Measurements from ENCODE around the gene PLA2G6. TPM values are rescaled to one million over a fixed set of nuclear protein-coding genes. Genes with fewer than 3 reads are reported as not detected.

The PLA2G6 gene
- total and polyA plus RNA-seq, 2 of the 13 experiments (the other 11 are each of a cell fraction or from before 2014, with no cell fraction given), result 4.8 to 11.5 TPM

DNA sequence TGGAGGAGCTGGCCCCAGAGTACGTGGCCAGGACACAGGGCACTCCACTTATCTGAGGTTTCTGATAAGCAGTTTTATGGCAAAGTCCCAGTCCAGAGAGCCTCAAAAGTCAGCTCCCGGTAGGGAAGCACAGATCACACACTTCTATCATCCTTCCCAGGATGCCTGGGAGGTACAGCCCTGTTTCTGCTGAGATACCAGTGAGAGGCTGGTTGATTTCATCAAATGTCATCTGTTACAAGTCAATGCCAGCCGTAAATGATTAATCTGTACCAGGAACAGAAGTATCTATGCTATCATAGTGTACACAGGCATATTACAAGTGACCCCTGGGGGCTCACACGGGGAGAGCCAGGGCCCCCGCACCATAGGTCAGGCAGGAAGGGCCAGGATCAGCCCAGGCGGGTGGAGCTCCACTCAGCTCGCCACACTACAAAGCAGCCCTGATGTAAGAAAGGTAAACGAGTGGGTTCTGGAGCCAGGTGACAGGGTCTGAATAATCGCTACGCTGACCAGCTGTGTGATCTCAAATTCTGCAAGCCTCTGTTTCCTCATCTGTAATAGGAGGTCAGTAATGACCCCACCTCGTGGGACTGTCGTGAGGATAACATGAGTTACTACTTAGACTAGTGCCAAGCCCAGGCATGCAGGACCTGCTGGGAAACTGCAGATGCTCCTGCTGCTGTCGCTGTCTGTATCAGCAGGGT, 17.6 kb downstream of the PLA2G6 start (continued):
- no peak for TF ChIP-seq SP2 (CRISPR knock-in tag; IDR thresholded peaks at IDR 0.05)
- peak; percentile 38; the same call in 1 of the 2 replicates for TF ChIP-seq MAZ (IDR thresholded peaks at IDR 0.05; ENCODE audit: borderline replicate concordance, low read depth, low read length)
- peak; percentile 22; the same call in 1 of the 2 replicates for TF ChIP-seq MAZ (CRISPR knock-in tag; IDR thresholded peaks at IDR 0.05; ENCODE audit: low read depth)
- no peak for TF ChIP-seq ZNF274 (CRISPR knock-in tag; IDR thresholded peaks at IDR 0.05)
- TF ChIP-seq SYNCRIP (IDR thresholded peaks at IDR 0.05; ENCODE audit: insufficient read depth, low read depth, low read length), result no peak
- TF ChIP-seq, protein P1, sequence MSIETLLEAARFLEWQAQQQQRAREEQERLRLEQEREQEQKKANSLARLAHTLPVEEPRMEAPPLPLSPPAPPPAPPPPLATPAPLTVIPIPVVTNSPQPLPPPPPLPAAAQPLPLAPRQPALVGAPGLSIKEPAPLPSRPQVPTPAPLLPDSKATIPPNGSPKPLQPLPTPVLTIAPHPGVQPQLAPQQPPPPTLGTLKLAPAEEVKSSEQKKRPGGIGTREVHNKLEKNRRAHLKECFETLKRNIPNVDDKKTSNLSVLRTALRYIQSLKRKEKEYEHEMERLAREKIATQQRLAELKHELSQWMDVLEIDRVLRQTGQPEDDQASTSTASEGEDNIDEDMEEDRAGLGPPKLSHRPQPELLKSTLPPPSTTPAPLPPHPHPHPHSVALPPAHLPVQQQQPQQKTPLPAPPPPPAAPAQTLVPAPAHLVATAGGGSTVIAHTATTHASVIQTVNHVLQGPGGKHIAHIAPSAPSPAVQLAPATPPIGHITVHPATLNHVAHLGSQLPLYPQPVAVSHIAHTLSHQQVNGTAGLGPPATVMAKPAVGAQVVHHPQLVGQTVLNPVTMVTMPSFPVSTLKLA (IDR thresholded peaks at IDR 0.05), result no peak
- TF ChIP-seq MTERF4 (CRISPR knock-in tag; IDR thresholded peaks at IDR 0.05), result no peak
- peak; percentile 38 for TF ChIP-seq HOXA3 (CRISPR knock-in tag; IDR thresholded peaks at IDR 0.05)
- no peak for TF ChIP-seq SOX6 (IDR thresholded peaks at IDR 0.05)
- TF ChIP-seq SOX6 (CRISPR knock-in tag; IDR thresholded peaks at IDR 0.05), result peak; percentile 65
- no peak for TF ChIP-seq ARID4A (CRISPR knock-in tag; IDR thresholded peaks at IDR 0.05; ENCODE audit: borderline replicate concordance)
- TF ChIP-seq ZSCAN29 (CRISPR knock-in tag; conservative IDR thresholded peaks at IDR 0.05), result no peak
- TF ChIP-seq, protein P2, sequence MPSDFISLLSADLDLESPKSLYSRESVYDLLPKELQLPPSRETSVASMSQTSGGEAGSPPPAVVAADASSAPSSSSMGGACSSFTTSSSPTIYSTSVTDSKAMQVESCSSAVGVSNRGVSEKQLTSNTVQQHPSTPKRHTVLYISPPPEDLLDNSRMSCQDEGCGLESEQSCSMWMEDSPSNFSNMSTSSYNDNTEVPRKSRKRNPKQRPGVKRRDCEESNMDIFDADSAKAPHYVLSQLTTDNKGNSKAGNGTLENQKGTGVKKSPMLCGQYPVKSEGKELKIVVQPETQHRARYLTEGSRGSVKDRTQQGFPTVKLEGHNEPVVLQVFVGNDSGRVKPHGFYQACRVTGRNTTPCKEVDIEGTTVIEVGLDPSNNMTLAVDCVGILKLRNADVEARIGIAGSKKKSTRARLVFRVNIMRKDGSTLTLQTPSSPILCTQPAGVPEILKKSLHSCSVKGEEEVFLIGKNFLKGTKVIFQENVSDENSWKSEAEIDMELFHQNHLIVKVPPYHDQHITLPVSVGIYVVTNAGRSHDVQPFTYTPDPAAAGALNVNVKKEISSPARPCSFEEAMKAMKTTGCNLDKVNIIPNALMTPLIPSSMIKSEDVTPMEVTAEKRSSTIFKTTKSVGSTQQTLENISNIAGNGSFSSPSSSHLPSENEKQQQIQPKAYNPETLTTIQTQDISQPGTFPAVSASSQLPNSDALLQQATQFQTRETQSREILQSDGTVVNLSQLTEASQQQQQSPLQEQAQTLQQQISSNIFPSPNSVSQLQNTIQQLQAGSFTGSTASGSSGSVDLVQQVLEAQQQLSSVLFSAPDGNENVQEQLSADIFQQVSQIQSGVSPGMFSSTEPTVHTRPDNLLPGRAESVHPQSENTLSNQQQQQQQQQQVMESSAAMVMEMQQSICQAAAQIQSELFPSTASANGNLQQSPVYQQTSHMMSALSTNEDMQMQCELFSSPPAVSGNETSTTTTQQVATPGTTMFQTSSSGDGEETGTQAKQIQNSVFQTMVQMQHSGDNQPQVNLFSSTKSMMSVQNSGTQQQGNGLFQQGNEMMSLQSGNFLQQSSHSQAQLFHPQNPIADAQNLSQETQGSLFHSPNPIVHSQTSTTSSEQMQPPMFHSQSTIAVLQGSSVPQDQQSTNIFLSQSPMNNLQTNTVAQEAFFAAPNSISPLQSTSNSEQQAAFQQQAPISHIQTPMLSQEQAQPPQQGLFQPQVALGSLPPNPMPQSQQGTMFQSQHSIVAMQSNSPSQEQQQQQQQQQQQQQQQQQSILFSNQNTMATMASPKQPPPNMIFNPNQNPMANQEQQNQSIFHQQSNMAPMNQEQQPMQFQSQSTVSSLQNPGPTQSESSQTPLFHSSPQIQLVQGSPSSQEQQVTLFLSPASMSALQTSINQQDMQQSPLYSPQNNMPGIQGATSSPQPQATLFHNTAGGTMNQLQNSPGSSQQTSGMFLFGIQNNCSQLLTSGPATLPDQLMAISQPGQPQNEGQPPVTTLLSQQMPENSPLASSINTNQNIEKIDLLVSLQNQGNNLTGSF (CRISPR knock-in tag; IDR thresholded peaks at IDR 0.05), result no peak
- 0 out of 2 replicates have a peak, but pooled peaks have one; percentile 18 for TF ChIP-seq PPARG (CRISPR knock-in tag; conservative IDR thresholded peaks at IDR 0.05)
- TF ChIP-seq, protein P3, sequence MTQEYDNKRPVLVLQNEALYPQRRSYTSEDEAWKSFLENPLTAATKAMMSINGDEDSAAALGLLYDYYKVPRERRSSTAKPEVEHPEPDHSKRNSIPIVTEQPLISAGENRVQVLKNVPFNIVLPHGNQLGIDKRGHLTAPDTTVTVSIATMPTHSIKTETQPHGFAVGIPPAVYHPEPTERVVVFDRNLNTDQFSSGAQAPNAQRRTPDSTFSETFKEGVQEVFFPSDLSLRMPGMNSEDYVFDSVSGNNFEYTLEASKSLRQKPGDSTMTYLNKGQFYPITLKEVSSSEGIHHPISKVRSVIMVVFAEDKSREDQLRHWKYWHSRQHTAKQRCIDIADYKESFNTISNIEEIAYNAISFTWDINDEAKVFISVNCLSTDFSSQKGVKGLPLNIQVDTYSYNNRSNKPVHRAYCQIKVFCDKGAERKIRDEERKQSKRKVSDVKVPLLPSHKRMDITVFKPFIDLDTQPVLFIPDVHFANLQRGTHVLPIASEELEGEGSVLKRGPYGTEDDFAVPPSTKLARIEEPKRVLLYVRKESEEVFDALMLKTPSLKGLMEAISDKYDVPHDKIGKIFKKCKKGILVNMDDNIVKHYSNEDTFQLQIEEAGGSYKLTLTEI (CRISPR knock-in tag; conservative IDR thresholded peaks at IDR 0.05), result no peak
